NCI-H2171 (cell line): Measurements from ENCODE around the gene OXCT2.

Source experiments
- DNase-seq: peaks from one replicate; lab custom pipeline; 2025; lab: John Stamatoyannopoulos, UW

OXCT2 gene

GRCh38 chr1:39733161-39733560 lies 38.0 kb downstream of the OXCT2 start:
- DNase-seq: no peak

- DNase-seq: no peak
Measured at GRCh38 chr1:39732730-39733129, 38.4 kb downstream of the OXCT2 start.

GRCh38 chr1:39729842-39730241 lies 41.3 kb downstream of the OXCT2 start:
- DNase-seq: no peak

- DNase-seq: no peak
Measured at GRCh38 chr1:39729030-39729429, 42.1 kb downstream of the OXCT2 start.

GRCh38 chr1:39727932-39728317 lies 43.2 kb downstream of the OXCT2 start:
- DNase-seq: no peak

GRCh38 chr1:39727221-39727931 lies 43.8 kb downstream of the OXCT2 start:
- no peak for DNase-seq

GRCh38 chr1:39726600-39726999 lies 44.5 kb downstream of the OXCT2 start:
- DNase-seq: no peak

- DNase-seq: no peak
Measured at GRCh38 chr1:39722495-39722894, 48.7 kb downstream of the OXCT2 start.

GRCh38 chr1:39721664-39722063 lies 49.5 kb downstream of the OXCT2 start:
- no peak for DNase-seq

- peak; percentile 58 for DNase-seq
Measured at GRCh38 chr1:39720094-39720999, 50.8 kb downstream of the OXCT2 start.
